Bronchial epithelial cell (primary cell): ENCODE results near the gene RIMBP2. TPM values are rescaled to one million over a fixed set of nuclear protein-coding genes. Genes with fewer than 3 reads are reported as not detected.

Source experiments
- DNase-seq: peaks from one replicate; pipeline ENCODE4 v3.0.0-alpha.2; 2010; ENCODE audit warnings: low read depth
- FAIRE-seq: peaks from 2 replicates; lab custom pipeline; 2011; peaks lifted over from hg19 to GRCh38; lab: Jason Lieb, UNC
- H3K27me3 ChIP-seq: 2 replicates; pipeline ENCODE4 v1.5.1; 2011; ENCODE audit warnings: low read length; ENCODE audit not compliant: control insufficient read depth, insufficient read depth
- H3K36me3 ChIP-seq: 2 replicates; pipeline ENCODE4 v1.5.1; 2011; ENCODE audit warnings: low read length; ENCODE audit not compliant: control insufficient read depth, insufficient read depth
- H3K4me3 ChIP-seq: 2 replicates; pipeline ENCODE4 v1.5.1; 2011; ENCODE audit warnings: mild to moderate bottlenecking, low read depth, low read length, control low read depth
- total RNA-seq: library from RNA; depleted of rRNA; stranded (reverse); fragments of >200 nt; gene quantifications from 2 replicates; pipeline ENCODE4 v1.2.1, GENCODE V29; 2014
- TF ChIP-seq, protein P1 (sequence below): IDR thresholded peaks from 2 replicates; pipeline ENCODE4 v1.5.1; 2011; ENCODE audit warnings: mild to moderate bottlenecking, moderate library complexity, low read length, control low read depth, inconsistent platforms; ENCODE audit not compliant: insufficient read depth, severe bottlenecking

RIMBP2 gene
- total RNA-seq, 1 donor from 2014 or later, result not detected

DNA sequence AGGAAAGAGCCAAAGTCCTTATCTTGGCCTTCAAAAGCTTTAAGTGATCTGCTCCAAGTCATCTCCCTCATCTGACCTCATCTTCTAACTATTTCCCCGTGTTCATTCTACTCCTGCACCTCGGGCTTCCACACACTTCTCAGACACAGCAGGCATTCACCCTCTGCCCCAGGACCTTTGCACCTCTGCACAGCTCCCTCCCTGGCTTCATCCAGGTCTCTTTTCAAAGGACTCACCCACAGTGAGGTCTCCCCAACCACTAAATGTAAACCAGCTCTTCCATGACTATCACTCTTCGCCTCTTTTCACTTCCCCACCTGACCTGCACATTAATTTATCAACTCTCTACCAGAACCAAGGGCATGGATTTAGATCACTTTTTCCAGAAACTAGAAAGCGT, 216.6 kb downstream of the RIMBP2 start:
- FAIRE-seq, result no peak
- DNase-seq, result no peak
- Histone ChIP-seq H3K4me3 (no peak overlapping the region), H3K27me3 (no peaks in the 10 kb centered on the region), H3K36me3 (no peaks in the 10 kb centered on the region)
- TF ChIP-seq, protein P1, sequence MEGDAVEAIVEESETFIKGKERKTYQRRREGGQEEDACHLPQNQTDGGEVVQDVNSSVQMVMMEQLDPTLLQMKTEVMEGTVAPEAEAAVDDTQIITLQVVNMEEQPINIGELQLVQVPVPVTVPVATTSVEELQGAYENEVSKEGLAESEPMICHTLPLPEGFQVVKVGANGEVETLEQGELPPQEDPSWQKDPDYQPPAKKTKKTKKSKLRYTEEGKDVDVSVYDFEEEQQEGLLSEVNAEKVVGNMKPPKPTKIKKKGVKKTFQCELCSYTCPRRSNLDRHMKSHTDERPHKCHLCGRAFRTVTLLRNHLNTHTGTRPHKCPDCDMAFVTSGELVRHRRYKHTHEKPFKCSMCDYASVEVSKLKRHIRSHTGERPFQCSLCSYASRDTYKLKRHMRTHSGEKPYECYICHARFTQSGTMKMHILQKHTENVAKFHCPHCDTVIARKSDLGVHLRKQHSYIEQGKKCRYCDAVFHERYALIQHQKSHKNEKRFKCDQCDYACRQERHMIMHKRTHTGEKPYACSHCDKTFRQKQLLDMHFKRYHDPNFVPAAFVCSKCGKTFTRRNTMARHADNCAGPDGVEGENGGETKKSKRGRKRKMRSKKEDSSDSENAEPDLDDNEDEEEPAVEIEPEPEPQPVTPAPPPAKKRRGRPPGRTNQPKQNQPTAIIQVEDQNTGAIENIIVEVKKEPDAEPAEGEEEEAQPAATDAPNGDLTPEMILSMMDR, result no peak

DNA sequence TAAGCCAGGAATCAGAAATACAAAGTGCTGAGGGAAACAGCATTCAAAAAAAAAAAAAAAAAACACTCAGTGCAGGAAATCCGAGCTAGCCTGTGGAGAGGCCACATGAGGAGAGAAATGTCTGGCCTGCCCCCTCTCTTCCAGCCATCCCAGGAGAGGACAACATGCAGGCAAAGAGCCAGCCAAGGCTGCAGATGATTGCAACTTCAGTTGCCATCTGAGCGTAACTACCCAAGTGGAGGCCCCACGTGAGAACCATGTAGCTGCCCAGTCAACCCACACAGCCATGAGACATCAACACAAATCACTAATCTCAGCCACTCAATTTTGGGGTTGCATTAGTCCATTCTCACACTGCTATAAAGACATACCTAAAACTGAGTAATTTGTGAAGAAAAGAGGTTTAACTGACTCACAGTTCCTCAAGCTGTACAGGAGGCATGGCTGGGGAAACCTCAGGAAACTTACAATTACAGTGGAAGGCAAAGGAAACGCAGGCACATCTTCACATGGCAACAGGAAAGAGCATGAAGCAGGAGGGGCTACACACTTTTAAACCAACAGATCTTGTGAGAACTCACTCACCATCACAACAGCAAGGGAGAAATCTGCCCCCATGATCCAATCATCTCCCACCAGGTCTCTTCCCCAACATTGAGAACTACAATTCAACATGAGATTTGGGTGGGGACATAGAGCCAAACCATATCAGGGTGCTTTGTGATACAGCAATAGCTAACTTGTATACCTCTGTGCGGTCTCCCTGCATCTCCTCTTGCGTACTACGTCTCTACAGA, 217.3 kb downstream of the RIMBP2 start:
- no peak overlapping the region for H3K4me3 ChIP-seq
- no peak for DNase-seq
- TF ChIP-seq, protein P1, result no peak
- FAIRE-seq, result no peak
- no peaks in the 10 kb centered on the region for H3K27me3 ChIP-seq
- H3K36me3 ChIP-seq, result no peaks in the 10 kb centered on the region

DNA sequence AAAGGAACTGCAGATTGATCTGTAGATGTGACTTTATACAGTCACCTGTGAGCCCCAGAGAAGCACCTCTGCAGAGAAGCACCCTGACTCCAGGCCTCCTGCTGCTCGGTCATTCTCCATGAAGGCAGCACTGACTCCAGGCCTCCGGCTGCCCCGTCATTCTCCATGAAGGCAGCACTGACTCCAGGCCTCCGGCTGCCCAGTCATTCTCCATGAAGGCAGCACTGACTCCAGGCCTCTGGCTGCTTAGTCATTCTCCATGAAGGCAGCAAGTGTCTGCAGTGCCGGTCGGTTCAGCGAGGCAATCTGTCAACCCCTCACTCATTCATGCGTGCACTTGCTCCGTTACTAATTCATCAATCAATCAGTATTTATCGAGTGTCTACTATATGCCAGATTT, 218.1 kb downstream of the RIMBP2 start:
- TF ChIP-seq, protein P1, result no peak
- no peak for FAIRE-seq
- H3K4me3 ChIP-seq, result no peak overlapping the region
- DNase-seq, result no peak
- no peaks in the 10 kb centered on the region for H3K36me3 ChIP-seq
- no peaks in the 10 kb centered on the region for H3K27me3 ChIP-seq

DNA sequence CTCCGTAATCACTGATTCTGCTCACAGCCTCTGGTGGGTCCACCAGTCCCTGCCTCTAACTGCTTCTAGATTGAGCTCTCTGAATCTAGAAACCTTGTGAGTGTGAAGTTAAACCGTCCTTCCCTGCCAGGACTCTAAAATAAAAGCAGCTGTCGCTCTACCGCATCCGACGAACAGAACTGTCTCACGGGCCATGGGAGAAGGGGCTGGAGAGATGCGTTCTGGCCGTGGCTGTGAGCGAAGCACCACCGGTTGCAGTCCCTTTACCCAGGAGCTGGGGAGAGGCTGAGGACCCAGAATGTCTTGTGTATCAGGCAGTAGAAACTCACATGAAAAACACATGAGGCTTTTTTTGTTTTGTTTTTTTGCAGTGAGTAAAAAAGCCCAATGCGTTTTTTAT, 218.8 kb downstream of the RIMBP2 start:
- no peaks in the 10 kb centered on the region for H3K27me3 ChIP-seq
- no peaks in the 10 kb centered on the region for H3K36me3 ChIP-seq
- FAIRE-seq, result no peak
- DNase-seq, result no peak
- H3K4me3 ChIP-seq, result no peak overlapping the region
- TF ChIP-seq, protein P1, result no peak

DNA sequence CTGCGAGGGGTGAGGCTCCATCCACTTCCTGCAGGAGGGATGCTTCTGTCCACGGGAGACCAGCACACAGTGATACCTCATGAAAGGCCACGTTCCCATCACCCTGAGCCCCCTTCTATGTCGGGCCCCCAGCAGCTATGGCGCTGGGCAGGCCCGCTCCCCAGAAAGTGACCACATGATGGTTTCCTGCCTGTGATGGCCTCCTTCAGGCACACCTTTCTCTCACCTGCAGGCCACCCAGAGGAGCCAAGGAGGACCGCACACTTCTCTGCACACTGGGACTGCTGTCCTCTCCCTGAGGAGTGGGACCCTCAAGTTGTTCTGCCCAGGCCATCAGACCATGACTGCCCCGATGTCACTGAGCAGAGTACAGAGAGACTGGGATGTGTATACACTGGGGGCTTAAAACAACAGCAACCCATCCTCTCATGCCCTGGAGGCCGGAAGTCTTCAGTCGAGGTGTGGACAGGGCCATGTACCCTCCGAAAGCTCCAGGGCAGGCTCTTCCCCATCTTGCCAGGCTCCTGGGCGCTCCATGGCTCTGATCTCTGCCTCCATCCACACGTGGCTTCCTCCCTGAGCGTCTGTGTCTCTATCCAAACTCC, 219.5 kb downstream of the RIMBP2 start:
- no peak for FAIRE-seq
- TF ChIP-seq, protein P1, result no peak
- no peaks in the 10 kb centered on the region for H3K36me3 ChIP-seq
- no peak overlapping the region for H3K4me3 ChIP-seq
- no peak for DNase-seq
- no peaks in the 10 kb centered on the region for H3K27me3 ChIP-seq
